HG02870 (cell line): Measurements from ENCODE around the gene HSD17B13.
A peak's percentile ranks its signal among the peaks of the same experiment; 100 is the strongest.
"Not testable (repeated sequence)": the region's sequence is repeated elsewhere in the genome, so short reads cannot be mapped to it uniquely, and the experiment has no call there.

Experiments used
- ATAC-seq: cut with Tn5 transposase; IDR thresholded peaks from one replicate; pipeline ENCODE4 v1.9.1; 2021; ENCODE audit warnings: mild to moderate bottlenecking, moderate library complexity; ENCODE audit not compliant: unreplicated experiment

Gene HSD17B13, protein sequence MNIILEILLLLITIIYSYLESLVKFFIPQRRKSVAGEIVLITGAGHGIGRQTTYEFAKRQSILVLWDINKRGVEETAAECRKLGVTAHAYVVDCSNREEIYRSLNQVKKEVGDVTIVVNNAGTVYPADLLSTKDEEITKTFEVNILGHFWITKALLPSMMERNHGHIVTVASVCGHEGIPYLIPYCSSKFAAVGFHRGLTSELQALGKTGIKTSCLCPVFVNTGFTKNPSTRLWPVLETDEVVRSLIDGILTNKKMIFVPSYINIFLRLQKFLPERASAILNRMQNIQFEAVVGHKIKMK

DNA sequence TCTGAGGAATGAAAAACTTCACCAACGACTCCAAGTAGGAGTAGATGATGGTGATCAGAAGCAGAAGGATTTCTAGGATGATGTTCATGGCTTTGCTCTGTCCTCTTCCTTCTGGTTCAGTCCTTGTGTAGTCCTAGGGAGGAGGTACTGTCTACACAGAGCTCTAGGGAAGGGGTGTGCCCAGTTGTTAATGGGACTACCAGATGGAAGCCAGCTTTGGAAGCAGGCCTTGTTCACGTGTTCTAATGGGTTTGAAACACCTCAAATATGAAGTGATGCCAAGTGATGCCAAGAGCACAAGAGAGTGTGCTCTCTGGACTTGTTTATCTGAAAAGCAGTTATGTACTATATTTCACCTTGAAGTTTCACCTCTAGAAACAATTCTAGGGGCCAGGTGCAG is at the start of gene HSD17B13:
TSS of gene HSD17B13 (minus strand) at position 129 of the 400 bp plus-strand sequence. CDS start at position 88, 41 bp downstream.
- no peak for ATAC-seq

DNA sequence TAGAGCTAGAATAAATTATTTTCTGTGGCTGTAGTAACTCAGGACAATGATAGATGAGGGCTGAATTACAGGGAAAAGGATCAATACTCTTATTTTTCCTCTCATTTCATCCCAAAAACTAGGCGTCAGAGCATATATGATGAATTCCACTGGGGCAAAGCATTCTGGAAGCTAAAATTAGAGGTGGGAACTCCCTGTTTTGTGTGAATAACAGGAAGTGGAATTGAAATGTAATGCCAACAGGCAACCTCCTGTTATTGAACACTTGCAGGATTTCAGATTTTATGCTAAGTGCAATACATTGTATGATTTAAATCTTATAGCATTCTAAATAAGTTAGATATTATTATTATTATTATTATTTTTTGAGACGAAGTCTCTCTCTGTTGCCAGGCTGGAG is 47.4 kb upstream of the HSD17B13 start:
- ATAC-seq: no peak

DNA sequence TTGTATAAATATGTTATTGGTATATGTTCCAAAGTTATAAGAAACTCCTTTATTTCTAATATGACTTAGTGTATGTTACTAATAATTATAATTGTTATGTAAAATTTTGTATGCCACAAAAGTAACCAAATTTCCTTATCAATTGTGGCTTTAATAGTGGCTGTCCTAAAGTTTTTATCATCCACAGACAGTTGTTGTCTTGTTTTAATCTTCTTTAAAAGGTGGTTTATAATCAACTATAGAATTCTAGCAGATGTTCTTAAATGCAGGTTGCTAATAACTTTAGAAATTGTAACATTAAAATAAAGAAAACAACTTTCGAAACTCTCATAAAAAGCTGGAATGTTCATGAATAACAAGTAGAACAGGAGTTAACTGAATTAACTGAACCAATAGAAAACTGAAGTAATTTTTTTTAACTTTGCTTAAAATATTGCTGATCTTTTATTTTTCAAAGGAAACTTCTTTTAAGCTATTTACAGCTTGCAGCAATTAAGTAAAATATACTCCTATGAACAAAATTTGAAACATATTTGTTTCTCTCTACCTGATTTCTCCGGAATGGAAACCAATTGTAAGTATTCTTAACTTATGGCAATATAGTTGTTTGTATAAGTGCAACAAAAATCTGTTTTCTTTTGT is 44.0 kb upstream of the HSD17B13 start:
- ATAC-seq: no peak

DNA sequence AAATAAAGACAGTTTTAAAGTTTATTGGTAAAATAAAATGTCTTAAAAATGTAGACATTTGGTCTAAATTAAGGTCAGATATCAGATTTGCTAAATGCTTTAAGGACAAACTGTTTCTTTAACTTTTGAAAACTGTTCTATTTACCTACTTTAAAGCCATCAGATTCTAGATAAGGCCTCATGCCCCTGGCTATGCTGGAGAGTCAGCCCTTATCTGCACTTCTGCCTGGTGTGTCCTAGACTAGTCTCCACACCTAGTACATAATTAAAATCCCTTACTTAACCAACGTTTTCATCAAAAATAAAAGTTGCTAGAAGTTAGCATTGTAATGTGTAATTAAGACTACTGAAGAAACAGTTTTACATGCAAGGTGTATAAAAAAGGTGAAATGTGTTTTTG is 42.7 kb upstream of the HSD17B13 start:
- ATAC-seq: no peak

DNA sequence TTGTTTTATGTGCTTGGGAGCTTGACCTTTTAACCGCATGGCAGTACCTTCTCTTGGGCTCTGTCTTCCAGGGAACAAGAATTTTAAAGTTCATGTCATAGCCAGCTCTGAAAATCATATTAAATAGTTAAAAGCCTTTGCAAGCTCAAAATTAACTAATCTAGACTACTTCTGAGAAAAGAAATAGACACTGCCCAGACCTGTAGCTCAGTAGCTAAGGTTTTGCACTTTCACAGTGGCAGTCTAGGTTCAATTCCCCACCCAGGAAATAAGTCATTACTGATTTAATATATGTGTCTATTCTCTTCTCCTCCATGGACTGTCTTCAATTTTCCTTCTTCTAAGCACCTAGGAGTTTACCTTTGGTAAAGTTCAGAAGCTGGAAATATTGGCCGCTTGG is 40.9 kb upstream of the HSD17B13 start:
- no peak for ATAC-seq

DNA sequence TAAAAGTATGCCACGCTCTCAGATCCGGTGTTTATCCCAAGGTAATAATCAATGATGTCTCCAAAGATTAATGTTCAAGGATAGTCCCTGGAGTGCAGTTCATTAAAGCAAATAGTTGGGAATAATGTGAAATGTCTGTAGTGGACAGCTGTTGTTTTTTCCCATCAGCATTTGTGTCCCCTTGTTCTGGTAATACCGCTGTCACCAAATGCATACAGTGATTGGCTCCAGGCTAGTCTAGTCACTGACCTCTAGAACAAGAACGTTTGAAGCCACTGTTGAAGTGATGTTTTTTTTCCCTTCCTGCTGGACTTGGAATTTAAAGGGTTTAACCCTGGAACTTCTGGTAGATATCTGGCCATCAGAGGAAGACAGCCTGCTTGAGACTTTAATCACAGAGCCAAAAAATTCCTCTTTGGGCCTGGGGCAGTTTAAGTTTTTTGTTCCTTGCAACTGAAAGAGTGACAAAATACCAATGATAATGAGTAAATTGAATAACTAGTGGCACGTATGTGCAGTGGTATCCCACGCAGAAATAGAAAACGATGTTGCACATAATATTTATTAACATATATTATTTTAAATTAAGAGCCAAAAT is 37.8 kb upstream of the HSD17B13 start:
- no peak for ATAC-seq

DNA sequence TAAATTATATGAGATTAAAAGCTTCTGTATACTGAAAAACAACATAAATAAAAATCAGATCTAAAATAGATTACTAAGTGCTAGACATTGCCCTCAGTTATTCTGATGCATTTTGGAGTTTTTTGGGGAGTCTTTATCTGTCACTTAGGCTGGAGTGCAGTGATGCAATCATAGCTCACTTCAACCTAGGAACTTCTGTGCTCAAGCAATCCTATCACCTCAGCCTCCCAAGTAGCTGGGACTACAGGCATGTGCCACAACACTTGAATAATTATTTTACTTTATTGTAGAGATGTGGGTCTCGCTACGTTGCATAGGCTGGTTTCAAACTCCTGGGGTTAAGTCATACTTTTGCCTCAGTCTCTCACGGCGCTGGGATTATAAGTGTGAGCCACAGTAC is 36.6 kb upstream of the HSD17B13 start:
- ATAC-seq: no peak

DNA sequence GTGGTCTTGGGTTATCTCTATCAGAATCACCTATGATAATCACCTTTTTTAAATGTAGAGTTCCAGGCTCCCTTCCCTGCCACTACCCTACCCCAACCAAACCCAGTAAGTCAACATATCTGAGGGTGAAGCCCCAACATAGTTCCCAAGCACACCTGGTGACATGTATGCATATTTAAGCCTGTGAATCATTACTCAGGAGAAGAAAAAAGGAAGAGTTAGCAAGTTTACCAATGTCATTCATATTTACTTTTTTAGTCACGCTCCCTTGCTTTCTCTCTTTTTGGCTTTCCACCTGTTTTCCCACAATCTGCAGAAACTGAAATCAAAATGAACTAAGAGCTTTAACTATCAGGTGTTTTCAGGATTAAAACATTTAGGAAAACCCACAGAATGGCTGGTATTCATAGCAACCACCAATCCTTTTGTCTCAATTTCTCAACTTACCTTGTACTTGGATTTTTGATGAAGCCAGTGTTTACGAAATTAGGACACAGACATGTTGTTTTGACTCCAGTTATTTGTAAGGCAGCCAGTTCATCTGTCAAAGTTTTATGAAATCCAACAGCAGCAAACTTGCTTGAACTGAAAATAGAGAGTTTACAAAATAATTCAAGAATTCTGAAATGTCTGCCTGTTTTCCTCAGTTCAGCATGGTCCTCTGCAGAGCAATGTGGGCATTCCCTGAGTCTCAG is 34.3 kb upstream of the HSD17B13 start:
- ATAC-seq: no peak

DNA sequence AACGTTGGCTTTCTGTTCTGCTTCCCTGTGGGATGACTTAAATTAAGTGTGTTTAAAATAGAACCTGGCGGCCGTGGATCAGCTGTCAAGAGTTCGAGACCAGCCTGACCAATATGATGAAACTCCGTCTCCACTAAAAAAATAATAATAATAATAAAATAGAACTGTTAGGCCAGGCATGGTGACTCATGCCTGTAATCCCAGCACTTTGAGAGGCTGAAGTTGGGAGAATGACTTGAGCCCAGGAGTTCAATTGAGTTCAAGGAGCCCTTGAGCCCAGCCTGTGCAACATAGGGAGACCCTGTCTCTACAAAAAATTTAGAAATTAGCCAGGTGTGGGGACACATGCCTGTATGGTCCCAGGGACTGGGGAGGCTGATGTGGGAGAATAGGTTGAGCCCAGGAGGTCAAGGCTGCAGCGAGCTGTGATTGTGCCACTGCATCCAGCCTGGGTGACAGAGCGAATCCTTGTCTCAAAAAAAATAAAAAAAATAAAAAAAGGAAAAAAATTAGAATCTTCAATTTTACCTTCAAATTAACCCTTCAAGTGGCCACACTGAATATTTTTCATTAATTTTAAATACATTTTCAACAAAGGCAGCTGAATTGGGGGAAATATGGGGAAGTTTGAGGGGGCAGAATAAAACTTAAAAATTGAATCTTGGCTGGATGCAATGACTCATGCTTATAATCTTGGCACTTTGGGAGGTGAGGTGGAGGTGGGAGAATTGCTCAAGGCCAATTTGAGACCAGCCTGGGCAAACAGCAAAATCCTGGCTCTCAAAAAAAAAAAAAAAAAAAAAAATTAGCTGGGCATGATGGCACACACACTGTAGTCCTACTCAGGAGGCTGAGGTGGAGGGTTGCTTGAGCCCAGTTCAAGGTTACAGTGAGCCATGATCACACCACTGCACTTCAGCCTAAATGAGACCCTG is 31.8 kb upstream of the HSD17B13 start:
- ATAC-seq: no peak

DNA sequence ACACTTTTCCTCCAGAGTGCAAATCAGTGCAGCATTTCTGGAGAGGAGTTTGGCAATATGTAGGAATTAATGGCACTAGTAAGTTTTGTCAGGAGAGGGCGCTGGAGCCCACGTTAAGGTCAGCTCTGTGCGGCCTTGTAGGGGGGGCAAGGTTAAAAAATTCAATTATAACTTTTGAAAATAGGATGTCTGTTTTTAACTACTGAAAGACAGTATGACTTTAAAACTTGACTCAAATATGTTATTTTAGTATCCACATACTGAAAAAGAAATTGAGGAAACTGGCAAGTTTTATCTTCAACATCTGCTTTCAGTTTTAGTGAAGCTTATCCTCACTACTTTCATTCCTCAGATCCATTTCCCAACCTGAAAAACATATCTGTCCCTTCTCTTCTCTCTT is 30.9 kb upstream of the HSD17B13 start:
- peak; percentile 84 for ATAC-seq

DNA sequence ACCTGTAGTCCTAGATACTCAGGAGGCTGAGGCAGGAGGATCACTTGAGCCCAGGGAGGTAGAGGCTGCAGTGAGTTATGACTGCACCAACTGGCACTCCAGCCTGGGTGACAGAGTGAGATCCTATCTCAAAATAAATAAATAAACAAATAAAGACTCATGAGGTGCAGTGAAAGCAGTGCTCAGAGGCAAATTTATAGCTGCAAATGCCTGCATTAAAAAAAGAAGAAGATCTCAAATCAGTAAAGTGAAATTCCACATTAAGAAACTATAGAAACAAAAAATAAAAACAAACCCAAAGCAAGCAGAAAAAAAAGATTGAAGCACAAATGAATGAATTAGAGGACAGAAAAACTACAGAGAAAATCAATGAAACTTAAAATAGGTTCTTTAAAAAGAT is 22.5 kb upstream of the HSD17B13 start:
- ATAC-seq: no peak

DNA sequence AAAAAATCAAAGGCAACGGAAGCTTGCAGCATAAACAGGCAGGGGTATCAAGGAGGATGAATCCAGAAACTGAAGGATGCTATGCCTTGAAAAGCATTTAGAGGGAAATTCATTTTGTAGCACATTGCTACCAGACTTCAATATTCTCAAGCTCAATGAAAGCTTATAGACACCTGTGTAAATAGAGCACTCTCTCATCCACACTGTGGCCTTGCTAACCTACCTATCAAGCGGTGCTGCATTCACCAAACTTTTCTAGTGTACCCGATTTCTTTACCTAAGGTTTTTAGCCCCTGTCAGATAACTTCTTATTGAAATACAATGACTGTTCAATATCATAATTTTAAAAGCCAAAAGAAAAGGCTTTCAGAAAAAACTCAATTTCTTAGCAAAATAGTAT is 20.2 kb upstream of the HSD17B13 start:
- ATAC-seq: no peak

DNA sequence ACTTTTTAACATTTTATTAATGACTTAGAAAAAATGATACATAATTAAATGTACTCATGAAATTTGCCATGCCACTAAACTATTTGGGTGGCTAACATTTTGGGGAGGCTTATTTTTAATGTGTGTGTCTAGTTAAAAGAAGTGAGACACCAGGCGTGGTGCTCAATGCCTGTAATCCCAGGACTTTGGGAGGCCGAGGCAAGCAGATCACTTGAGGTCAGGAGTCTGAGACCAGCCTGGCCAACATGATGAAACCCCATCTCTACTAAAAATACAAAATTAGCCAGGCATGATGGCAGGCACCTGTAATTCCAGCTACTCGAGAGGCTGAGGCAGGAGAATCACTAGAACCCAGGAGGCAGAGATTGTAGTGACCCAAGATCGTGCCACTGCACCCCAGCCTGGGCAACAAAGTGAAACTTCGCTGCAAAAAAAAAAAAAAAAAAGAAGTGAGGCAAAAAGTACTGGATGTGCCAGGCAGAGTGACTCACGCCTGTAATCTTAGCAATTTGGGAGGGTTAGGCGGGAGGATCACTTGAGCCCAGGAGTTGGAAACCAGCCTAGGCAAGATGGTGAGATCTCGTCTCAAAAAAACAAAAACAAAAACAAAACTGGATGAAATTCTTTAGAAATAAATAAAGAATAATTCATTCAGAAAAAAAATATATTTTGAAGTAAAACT is 19.4 kb upstream of the HSD17B13 start:
- not testable (repeated sequence) for ATAC-seq

DNA sequence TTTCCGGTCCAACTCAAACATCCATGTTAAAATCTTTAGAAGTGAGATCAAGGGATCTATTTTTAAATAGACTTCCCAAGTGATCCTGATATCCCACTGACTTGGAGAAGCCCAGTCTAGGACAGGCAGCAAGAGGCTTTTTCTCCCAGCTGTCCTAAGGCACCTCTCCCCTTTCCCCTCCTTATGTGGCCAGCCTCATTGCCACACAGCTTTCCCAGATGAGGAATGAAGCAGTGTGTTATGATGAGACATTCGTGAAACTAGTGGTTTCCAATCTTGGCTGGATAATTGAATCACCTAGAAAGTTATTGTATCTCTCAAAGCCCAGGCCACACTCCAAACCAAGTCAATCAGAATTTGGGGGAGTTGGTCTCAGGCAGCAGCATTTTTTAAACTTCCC is 16.8 kb upstream of the HSD17B13 start:
- ATAC-seq: no peak

DNA sequence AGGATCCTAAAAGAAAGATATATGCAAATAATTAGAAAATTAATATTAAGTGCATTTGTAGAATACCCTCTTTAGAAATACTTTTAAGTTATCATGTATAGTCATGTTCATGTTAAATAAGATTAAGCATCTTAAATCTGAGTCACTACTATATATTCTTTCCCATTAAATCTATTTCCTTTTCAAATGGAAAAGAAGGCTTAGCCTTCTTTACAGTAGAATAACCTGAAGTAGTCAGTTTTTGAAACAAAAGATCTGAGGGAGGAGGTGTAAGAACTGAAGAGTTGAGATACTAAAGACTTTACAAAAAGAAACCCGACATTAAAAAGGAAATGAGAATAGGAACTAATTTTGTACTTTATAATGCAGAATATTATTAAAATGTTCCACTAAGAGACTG is 14.7 kb upstream of the HSD17B13 start:
- no peak for ATAC-seq

DNA sequence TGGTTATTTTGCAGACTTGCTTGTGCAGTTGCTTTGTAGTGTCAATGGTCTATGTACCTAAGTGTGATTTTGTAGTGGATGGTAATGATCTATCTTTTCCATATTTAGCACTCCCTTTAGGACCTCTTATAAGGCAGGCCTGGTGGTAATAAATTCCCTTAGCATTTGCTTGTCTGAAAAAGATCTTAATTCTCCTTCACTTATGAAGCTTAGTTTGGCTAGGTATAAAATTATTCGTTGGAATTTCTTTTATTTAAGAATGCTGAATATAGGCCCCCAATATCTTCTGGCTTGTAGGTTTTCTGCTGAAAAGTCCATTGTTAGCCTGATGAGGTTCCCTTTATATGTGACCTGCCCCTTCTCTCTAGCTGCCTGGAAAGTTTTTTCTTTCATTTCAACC is 10.6 kb upstream of the HSD17B13 start:
- no peak for ATAC-seq

DNA sequence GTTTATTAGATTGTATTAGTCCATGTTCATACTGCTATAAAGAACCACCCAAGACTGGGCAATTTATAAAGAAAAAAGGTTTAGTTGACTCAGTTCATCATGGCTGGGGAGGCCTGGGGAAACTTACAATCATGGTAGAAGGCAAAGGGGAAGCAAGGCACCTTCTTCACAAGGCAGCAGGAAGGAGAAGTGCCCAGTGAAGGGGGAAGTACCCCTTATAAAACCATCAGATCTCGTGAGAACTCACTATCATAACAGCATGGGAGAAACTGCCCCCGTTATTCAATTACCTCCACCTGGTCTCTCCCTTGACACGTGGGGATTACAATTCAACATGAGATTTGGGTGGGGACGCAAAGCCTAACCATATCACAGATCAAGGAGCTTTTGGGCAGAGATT is 8.1 kb upstream of the HSD17B13 start:
- no peak for ATAC-seq

DNA sequence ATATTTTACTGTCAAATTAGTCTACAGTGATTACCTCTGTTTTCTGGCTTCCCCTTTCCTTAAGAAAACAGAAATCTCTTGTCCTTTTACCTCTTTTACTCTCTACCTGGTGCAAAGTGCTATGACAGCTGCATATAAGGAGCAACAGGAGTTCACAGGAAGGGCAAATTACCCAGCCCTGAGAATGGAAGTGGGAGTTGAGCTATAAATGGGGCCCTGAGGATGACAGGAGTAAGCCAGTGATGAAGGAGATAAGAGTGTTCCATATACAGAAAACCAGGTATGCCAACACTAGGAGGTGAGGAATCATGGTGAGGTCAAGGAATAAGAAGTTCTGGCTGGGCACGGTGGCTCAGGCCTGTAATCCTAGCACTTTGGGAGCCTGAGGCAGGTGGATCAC is 4.5 kb upstream of the HSD17B13 start:
- ATAC-seq: no peak

DNA sequence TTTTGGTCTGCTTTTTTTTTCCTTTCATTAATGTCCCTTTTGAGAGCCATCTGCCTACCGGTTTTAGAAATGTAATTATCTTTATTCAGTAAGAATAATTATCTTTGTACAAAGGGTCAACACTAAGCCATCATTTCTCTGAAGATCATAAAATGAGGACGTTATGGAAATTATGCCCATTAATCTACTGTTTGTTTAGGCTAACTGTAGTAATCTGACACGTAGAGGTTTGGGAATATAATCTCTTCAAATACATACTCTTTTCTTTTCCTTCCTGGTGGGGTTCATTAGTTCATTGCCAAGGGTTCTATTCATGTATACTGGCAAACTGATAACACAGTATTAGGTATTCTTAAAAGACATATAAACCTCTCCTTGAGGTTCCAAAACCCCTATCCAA is 3.8 kb upstream of the HSD17B13 start:
- no peak for ATAC-seq

DNA sequence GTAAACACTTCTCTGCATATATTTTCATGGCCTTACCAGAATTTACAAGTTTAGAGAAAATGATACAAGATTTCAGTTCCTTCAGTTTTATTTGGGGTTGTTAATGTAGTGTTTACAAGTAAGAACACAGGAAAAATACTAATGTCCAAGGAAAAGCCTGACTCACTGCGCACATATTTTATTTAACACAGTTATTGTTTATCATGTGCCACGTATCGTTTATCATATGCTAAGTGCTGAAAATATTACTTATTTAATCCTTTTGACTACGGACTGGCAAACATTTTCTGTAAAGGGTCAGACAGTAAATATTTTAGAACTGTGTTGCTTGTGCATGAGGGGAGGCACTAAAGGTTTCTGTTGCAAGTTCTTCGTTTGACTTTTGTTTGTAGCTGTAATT is 794 bp downstream of the HSD17B13 start:
- no peak for ATAC-seq
